GM12874 (cell line): Measurements from ENCODE around the gene CDH20.

ENCODE experiments used
- CTCF ChIP-seq: IDR thresholded peaks from 2 replicates; pipeline ENCODE4 v1.5.1; 2011; ENCODE audit warnings: low read depth, mild to moderate bottlenecking, control low read depth, low read length, moderate library complexity; ENCODE audit not compliant: insufficient read depth

The CDH20 gene

GRCh38 chr18:61470031-61470674 lies 136.9 kb downstream of the CDH20 start:
- no peak for TF ChIP-seq CTCF

GRCh38 chr18:61471541-61471940 lies 138.3 kb downstream of the CDH20 start:
- TF ChIP-seq CTCF, result no peak

- TF ChIP-seq CTCF, result no peak
Observed at GRCh38 chr18:61471942-61472341, 138.7 kb downstream of the CDH20 start.

GRCh38 chr18:61474341-61474740 lies 141.1 kb downstream of the CDH20 start:
- TF ChIP-seq CTCF, result no peak

GRCh38 chr18:61474918-61475317 lies 141.7 kb downstream of the CDH20 start:
- TF ChIP-seq CTCF, result no peak

GRCh38 chr18:61475931-61476330 lies 142.7 kb downstream of the CDH20 start:
- no peak for TF ChIP-seq CTCF

- no peak for TF ChIP-seq CTCF
Observed at GRCh38 chr18:61489334-61489733, 156.1 kb downstream of the CDH20 start.

- TF ChIP-seq CTCF, result no peak
Observed at GRCh38 chr18:61496374-61496773, 163.1 kb downstream of the CDH20 start.
